ENCODE results near the gene CYP8B1. TPM values are rescaled to one million over a fixed set of nuclear protein-coding genes. Genes with fewer than 3 reads are reported as not detected.
A peak's percentile ranks its signal among the peaks of the same experiment; 100 is the strongest.

The CYP8B1 gene
- total and polyA plus RNA-seq, 2 of the 13 experiments (the other 11 are each of a cell fraction or from before 2014, with no cell fraction given): 0.58 to 2.0 TPM

DNA sequence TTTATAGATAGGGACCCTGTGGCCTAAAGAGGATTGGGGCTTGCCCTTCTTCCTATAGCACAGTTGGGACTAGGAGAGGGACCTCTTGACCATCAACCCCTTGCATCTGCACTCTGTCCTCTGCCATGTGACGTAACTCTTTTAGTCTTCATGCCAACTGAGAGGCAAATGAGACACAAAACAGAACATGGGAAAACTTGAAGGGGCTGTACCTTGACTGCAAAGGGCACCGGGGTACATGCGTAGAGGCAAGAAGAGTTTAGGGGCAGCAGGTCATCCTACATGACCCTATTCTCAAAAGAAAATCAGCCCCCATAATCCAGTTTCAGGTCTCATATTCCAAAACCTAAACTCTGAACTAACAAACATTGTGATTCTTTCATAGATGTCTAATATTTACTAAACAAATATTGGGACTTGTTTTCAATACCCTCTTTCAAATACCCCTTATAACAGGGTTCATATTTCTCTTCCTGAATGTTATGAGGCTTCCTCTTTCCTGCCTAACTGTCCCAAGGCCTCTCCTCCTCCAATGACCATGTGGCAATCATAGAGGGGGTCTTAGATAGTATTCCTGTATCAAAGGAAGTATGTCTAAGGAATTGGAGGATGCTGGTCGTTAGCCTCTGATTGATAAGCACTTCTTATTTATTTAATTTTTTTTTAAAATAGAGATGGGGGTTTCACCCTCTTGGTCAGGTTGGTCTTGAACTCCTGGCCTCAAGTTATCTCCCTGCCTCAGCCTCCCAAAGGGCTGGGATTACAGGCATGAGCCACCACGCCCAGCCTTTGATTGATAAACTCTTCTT lies 45.8 kb downstream of the CYP8B1 start (continued):
- TF ChIP-seq, protein P1, sequence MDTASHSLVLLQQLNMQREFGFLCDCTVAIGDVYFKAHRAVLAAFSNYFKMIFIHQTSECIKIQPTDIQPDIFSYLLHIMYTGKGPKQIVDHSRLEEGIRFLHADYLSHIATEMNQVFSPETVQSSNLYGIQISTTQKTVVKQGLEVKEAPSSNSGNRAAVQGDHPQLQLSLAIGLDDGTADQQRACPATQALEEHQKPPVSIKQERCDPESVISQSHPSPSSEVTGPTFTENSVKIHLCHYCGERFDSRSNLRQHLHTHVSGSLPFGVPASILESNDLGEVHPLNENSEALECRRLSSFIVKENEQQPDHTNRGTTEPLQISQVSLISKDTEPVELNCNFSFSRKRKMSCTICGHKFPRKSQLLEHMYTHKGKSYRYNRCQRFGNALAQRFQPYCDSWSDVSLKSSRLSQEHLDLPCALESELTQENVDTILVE (CRISPR knock-in tag; IDR thresholded peaks at IDR 0.05): peak; percentile 12; the same call in 1 of the 2 replicates
- TF ChIP-seq ARNTL (CRISPR knock-in tag; IDR thresholded peaks at IDR 0.05): peak; percentile 26; the same call in 1 of the 2 replicates
- no peak for TF ChIP-seq MAZ (IDR thresholded peaks at IDR 0.05; ENCODE audit: borderline replicate concordance, low read depth, low read length)
- TF ChIP-seq MAZ (CRISPR knock-in tag; IDR thresholded peaks at IDR 0.05; ENCODE audit: low read depth): no peak
- TF ChIP-seq, protein P2, sequence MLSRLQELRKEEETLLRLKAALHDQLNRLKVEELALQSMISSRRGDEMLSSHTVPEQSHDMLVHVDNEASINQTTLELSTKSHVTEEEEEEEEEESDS (CRISPR knock-in tag; IDR thresholded peaks at IDR 0.05; ENCODE audit: borderline replicate concordance): no peak
- no peak for TF ChIP-seq MIER2 (CRISPR knock-in tag; IDR thresholded peaks at IDR 0.05)
- TF ChIP-seq NAIF1 (CRISPR knock-in tag; IDR thresholded peaks at IDR 0.05; ENCODE audit: borderline replicate concordance): no peak
- no peak for TF ChIP-seq ZNF83 (CRISPR knock-in tag; IDR thresholded peaks at IDR 0.05; ENCODE audit: borderline replicate concordance)
- peak; percentile 73; the same call in 1 of the 2 replicates for TF ChIP-seq CHD4 (IDR thresholded peaks at IDR 0.05; ENCODE audit: borderline replicate concordance, low read length)
- TF ChIP-seq, protein P3, sequence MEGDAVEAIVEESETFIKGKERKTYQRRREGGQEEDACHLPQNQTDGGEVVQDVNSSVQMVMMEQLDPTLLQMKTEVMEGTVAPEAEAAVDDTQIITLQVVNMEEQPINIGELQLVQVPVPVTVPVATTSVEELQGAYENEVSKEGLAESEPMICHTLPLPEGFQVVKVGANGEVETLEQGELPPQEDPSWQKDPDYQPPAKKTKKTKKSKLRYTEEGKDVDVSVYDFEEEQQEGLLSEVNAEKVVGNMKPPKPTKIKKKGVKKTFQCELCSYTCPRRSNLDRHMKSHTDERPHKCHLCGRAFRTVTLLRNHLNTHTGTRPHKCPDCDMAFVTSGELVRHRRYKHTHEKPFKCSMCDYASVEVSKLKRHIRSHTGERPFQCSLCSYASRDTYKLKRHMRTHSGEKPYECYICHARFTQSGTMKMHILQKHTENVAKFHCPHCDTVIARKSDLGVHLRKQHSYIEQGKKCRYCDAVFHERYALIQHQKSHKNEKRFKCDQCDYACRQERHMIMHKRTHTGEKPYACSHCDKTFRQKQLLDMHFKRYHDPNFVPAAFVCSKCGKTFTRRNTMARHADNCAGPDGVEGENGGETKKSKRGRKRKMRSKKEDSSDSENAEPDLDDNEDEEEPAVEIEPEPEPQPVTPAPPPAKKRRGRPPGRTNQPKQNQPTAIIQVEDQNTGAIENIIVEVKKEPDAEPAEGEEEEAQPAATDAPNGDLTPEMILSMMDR (CRISPR knock-in tag; IDR thresholded peaks at IDR 0.05): no peak
- no peak for TF ChIP-seq FLYWCH1 (CRISPR knock-in tag; IDR thresholded peaks at IDR 0.05)
- no peak for TF ChIP-seq KDM2A (CRISPR knock-in tag; IDR thresholded peaks at IDR 0.05; ENCODE audit: borderline replicate concordance, low read depth)
- TF ChIP-seq NFYB (CRISPR knock-in tag; IDR thresholded peaks at IDR 0.05): no peak
- no peak for TF ChIP-seq TMF1 (CRISPR knock-in tag; IDR thresholded peaks at IDR 0.05; ENCODE audit: low read depth)
- TF ChIP-seq ARID2 (CRISPR knock-in tag; IDR thresholded peaks at IDR 0.05; ENCODE audit: borderline replicate concordance): no peak
- TF ChIP-seq RBFOX2 (IDR thresholded peaks at IDR 0.05; ENCODE audit: low read depth, low read length): no peak
- TF ChIP-seq, protein P4, sequence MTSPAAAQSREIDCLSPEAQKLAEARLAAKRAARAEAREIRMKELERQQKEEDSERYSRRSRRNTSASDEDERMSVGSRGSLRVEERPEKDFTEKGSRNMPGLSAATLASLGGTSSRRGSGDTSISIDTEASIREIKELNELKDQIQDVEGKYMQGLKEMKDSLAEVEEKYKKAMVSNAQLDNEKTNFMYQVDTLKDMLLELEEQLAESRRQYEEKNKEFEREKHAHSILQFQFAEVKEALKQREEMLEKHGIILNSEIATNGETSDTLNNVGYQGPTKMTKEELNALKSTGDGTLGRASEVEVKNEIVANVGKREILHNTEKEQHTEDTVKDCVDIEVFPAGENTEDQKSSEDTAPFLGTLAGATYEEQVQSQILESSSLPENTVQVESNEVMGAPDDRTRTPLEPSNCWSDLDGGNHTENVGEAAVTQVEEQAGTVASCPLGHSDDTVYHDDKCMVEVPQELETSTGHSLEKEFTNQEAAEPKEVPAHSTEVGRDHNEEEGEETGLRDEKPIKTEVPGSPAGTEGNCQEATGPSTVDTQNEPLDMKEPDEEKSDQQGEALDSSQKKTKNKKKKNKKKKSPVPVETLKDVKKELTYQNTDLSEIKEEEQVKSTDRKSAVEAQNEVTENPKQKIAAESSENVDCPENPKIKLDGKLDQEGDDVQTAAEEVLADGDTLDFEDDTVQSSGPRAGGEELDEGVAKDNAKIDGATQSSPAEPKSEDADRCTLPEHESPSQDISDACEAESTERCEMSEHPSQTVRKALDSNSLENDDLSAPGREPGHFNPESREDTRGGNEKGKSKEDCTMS (CRISPR knock-in tag; conservative IDR thresholded peaks at IDR 0.05): no peak
- TF ChIP-seq, protein P5, sequence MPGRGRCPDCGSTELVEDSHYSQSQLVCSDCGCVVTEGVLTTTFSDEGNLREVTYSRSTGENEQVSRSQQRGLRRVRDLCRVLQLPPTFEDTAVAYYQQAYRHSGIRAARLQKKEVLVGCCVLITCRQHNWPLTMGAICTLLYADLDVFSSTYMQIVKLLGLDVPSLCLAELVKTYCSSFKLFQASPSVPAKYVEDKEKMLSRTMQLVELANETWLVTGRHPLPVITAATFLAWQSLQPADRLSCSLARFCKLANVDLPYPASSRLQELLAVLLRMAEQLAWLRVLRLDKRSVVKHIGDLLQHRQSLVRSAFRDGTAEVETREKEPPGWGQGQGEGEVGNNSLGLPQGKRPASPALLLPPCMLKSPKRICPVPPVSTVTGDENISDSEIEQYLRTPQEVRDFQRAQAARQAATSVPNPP (CRISPR knock-in tag; IDR thresholded peaks at IDR 0.05): no peak; the same call in 1 of the 2 replicates
- no peak for TF ChIP-seq ZNF777 (CRISPR knock-in tag; IDR thresholded peaks at IDR 0.05)
- TF ChIP-seq ZBTB42 (CRISPR knock-in tag; IDR thresholded peaks at IDR 0.05): no peak
- no peak for TF ChIP-seq ZFP82 (CRISPR knock-in tag; IDR thresholded peaks at IDR 0.05; ENCODE audit: borderline replicate concordance)
- TF ChIP-seq NFIB (CRISPR knock-in tag; IDR thresholded peaks at IDR 0.05; ENCODE audit: borderline replicate concordance): no peak
- TF ChIP-seq ZNF343 (CRISPR knock-in tag; IDR thresholded peaks at IDR 0.05): no peak

All from HepG2 (cell line).